ENCODE measurements around the gene CROCC.

- TF ChIP-seq CTCF (conservative IDR thresholded peaks at IDR 0.05; ENCODE audit: low read depth, low read length) (no peak), EZH2 (IDR thresholded peaks at IDR 0.05; ENCODE audit: borderline replicate concordance, low read depth, low read length, poor library complexity, severe bottlenecking) (no peak)
Observed at GRCh38 chr1:17013491-17014320, 92.0 kb downstream of the CROCC start.
